OCI-LY3 (cell line): ENCODE results near the gene NFIB.

Source experiments
- H2AFZ ChIP-seq: fragments of 200-600, 300-600 bp; shearing (Covaris generic); 2 replicates; pipeline ENCODE4 v1.6.0; 2014; ENCODE audit warnings: antibody characterized with exemption, low read depth, low read length
- H3K27ac ChIP-seq: fragments of 200-600, 300-600 bp; sonication (generic); 2 replicates; pipeline ENCODE4 v1.5.1; 2014; ENCODE audit warnings: mild to moderate bottlenecking, low read length, moderate library complexity, mixed read lengths
- H3K27me3 ChIP-seq: fragments of 200-600, 300-600 bp; sonication (generic); 2 replicates; pipeline ENCODE4 v1.6.1; 2014; ENCODE audit warnings: low read depth, low read length, mixed read lengths
- H3K36me3 ChIP-seq: fragments of 200-600, 300-600 bp; sonication (generic); replicated peaks from 2 replicates; pipeline ENCODE3; 2014; ENCODE audit warnings: low read depth, low read length, mixed read lengths
- H3K4me1 ChIP-seq: fragments of 300-600, 200-600 bp; sonication (generic); 2 replicates; pipeline ENCODE4 v1.6.1; 2014; ENCODE audit warnings: low read length, mixed read lengths
- H3K4me2 ChIP-seq: fragments of 200-600, 300-600 bp; sonication (generic); 2 replicates; pipeline ENCODE4 v1.6.1; 2014; ENCODE audit warnings: low read length, mixed read lengths
- H3K4me3 ChIP-seq: fragments of 300-600, 200-600 bp; sonication (generic); 2 replicates; pipeline ENCODE4 v1.5.1; 2014; ENCODE audit warnings: antibody characterized with exemption, mild to moderate bottlenecking, low read length, moderate library complexity
- H3K79me2 ChIP-seq: fragments of 300-600, 200-600 bp; shearing (Covaris generic); 2 replicates; pipeline ENCODE4 v1.6.1; 2014; ENCODE audit warnings: mild to moderate bottlenecking, low read length, mixed read lengths
- H3K9ac ChIP-seq: fragments of 300-600, 200-600 bp; shearing (Covaris generic); 2 replicates; pipeline ENCODE4 v1.6.0; 2014; ENCODE audit warnings: mild to moderate bottlenecking, low read length, moderate library complexity
- H3K9me3 ChIP-seq: fragments of 200-600, 300-600 bp; shearing (Covaris generic); 2 replicates; pipeline ENCODE4 v1.6.1; 2014; ENCODE audit warnings: low read length, mixed read lengths; ENCODE audit not compliant: insufficient read depth
- H4K20me1 ChIP-seq: fragments of 200-600, 300-600 bp; sonication (generic); 2 replicates; pipeline ENCODE4 v1.6.1; 2016; ENCODE audit warnings: low read length, mixed read lengths; ENCODE audit not compliant: insufficient read depth
- CTCF ChIP-seq: fragments of 200-600, 300-600 bp; sonication (generic); IDR thresholded peaks from 2 replicates; pipeline ENCODE4 v1.5.1; 2014; ENCODE audit warnings: antibody characterized with exemption, low read length, low read depth
- EZH2phosphoT487 ChIP-seq: fragments of 200-600 bp; shearing (Covaris generic); IDR thresholded peaks from 2 replicates; pipeline ENCODE4 v1.6.1; 2018; ENCODE audit warnings: antibody characterized with exemption, mixed run types, low read depth

The NFIB gene

GRCh38 chr9:14213504-14213903 is 100.4 kb downstream of the NFIB start:
- peaks cover 8% of the 10 kb centered on the region; the same call in 1 of the 2 replicates for H3K27me3 ChIP-seq
- no peak overlapping the region for H3K27ac ChIP-seq
- no peak overlapping the region for H3K4me3 ChIP-seq
- no peaks in the 10 kb centered on the region for H4K20me1 ChIP-seq
- H3K36me3 ChIP-seq: no peaks in the 10 kb centered on the region
- H3K9me3 ChIP-seq: no peaks in the 10 kb centered on the region
- no peak overlapping the region for H2AFZ ChIP-seq
- H3K9ac ChIP-seq: no peak overlapping the region
- no peak overlapping the region for H3K4me2 ChIP-seq
- no peaks in the 10 kb centered on the region for H3K79me2 ChIP-seq
- TF ChIP-seq CTCF (no peak), EZH2phosphoT487 (no peak)
- H3K4me1 ChIP-seq: no peaks in the 10 kb centered on the region

GRCh38 chr9:14212697-14213420 is 101.1 kb downstream of the NFIB start:
- TF ChIP-seq CTCF (no peak), EZH2phosphoT487 (no peak)
- no peak overlapping the region for H3K4me3 ChIP-seq
- H3K4me2 ChIP-seq: no peak overlapping the region
- no peaks in the 10 kb centered on the region for H3K36me3 ChIP-seq
- H3K79me2 ChIP-seq: no peaks in the 10 kb centered on the region
- H3K4me1 ChIP-seq: no peaks in the 10 kb centered on the region
- H4K20me1 ChIP-seq: no peaks in the 10 kb centered on the region
- H3K9ac ChIP-seq: no peak overlapping the region
- no peak overlapping the region for H3K27ac ChIP-seq
- H2AFZ ChIP-seq: no peak overlapping the region
- H3K27me3 ChIP-seq: peaks cover 8% of the 10 kb centered on the region; the same call in 1 of the 2 replicates
- H3K9me3 ChIP-seq: no peaks in the 10 kb centered on the region

- Histone ChIP-seq H4K20me1 (no peaks in the 10 kb centered on the region), H2AFZ (no peak overlapping the region), H3K27ac (no peak overlapping the region), H3K9me3 (no peaks in the 10 kb centered on the region), H3K79me2 (no peaks in the 10 kb centered on the region), H3K9ac (no peak overlapping the region), H3K4me3 (no peak overlapping the region), H3K27me3 (peaks cover 8% of the 10 kb centered on the region; the same call in 1 of the 2 replicates), H3K4me1 (no peaks in the 10 kb centered on the region), H3K36me3 (no peaks in the 10 kb centered on the region), H3K4me2 (no peak overlapping the region)
- TF ChIP-seq CTCF: no peak
- TF ChIP-seq EZH2phosphoT487: no peak
Measured at GRCh38 chr9:14212077-14212476, 101.9 kb downstream of the NFIB start.

- no peak overlapping the region for H3K4me2 ChIP-seq
- H3K9me3 ChIP-seq: no peaks in the 10 kb centered on the region
- no peaks in the 10 kb centered on the region for H3K4me1 ChIP-seq
- H3K9ac ChIP-seq: no peak overlapping the region
- no peak overlapping the region for H3K27ac ChIP-seq
- no peaks in the 10 kb centered on the region for H4K20me1 ChIP-seq
- TF ChIP-seq CTCF: no peak
- no peak overlapping the region for H3K4me3 ChIP-seq
- H3K79me2 ChIP-seq: no peaks in the 10 kb centered on the region
- peaks cover 8% of the 10 kb centered on the region; the same call in 1 of the 2 replicates for H3K27me3 ChIP-seq
- H3K36me3 ChIP-seq: no peaks in the 10 kb centered on the region
- no peak overlapping the region for H2AFZ ChIP-seq
Measured at GRCh38 chr9:14211564-14211963, 102.4 kb downstream of the NFIB start.
